IPS-11a (cell line): ENCODE measurements around the gene SGSM1.
"Not testable (repeated sequence)": the region's sequence is repeated elsewhere in the genome, so short reads cannot be mapped to it uniquely, and the experiment has no call there.

Experiments used
- H3K4me3 ChIP-seq: one replicate; pipeline ENCODE4 v1.5.1; 2013; ENCODE audit warnings: low read depth, low read length, control low read depth

SGSM1 gene

DNA sequence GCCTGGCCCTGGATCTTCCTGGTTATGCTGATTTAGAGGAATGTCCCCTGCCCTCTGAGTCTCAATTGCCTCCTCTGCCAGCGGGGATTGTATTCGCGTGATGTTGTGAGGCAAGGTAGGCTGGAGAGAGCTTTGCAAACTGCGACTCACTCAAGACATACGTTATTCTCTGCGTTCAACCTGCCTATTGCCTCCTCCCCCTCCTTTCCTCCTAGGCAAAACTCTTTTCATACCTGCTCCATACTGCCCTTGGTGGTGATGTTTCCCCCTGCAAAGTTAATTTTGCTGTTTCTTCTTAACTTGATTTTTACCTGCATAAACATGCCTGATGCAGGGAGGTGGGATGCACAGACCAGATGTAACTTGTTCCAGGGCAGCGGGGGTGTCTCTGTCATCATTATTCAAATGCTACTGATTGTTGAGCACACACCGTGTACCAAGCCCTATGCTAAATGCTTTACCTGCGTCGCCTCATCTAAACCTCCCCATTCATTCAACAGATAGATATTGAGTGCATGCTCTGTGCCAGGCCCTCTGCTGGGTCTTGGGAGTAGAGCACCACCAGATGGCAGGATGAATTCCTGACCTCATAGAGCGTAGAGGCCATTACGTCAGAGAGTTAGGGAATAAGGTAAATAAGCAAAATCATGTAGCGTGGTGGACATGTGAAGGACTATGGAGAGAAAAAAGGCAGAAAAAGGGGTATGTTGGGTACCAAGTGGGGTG is 29.0 kb downstream of the SGSM1 start:
- H3K4me3 ChIP-seq: no peak overlapping the region

DNA sequence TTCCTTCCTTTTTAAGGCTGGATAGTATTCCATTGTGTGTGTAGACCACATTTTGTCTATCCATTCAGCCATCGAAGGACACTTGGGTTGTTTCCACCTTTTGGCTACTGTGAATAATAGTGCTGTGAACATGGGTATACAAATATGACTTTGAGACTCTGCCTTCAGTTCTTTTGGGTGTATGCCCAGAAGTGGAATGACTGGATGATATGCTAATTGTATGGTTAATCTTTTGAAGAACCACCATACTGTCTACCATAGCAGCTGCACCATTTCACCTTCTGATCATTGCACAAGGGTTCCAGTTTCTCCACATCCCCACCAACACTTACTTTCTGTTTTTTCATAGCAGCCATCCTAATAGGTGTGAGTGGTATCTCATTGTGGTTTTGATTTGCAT is 30.3 kb downstream of the SGSM1 start:
- H3K4me3 ChIP-seq: no peak overlapping the region

DNA sequence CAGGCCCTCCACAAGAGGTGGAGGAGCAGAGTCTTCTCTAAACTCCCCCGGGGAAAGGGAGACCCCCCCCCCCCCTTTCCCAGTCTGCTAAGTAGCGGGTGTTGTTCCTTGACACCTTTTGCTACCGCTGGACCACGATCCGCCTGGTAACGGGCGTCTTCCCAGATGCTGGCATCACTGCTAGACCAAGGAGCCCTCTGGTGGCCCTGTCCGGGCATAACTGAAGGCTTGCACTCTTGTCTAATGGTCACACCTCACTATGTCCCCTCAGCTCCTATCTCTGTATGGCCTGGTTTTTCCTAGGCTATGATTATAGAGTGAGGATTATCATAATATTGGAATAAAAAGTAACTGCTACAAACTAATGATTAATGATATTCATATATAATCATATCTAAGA is 31.5 kb downstream of the SGSM1 start:
- H3K4me3 ChIP-seq: not testable (repeated sequence)

DNA sequence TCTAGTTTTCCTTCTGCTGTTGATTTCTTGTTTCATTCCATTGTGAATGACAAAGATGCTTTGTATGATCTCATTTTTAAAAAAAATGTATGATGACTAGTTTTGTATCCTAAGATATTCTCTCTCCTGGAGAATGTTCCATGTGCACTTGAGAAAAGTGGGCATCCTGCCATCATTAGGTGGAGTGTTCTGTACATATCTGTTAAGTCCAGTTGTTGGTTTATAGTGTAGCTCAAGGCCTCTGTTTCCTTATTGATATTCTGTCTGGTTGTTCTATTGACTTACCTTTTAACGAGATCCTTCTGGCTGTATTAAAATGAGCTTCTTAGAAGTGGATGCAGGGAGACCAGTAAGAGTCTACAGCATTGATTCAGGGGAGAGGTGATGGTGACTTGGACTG is 35.2 kb downstream of the SGSM1 start:
- H3K4me3 ChIP-seq: no peak overlapping the region

DNA sequence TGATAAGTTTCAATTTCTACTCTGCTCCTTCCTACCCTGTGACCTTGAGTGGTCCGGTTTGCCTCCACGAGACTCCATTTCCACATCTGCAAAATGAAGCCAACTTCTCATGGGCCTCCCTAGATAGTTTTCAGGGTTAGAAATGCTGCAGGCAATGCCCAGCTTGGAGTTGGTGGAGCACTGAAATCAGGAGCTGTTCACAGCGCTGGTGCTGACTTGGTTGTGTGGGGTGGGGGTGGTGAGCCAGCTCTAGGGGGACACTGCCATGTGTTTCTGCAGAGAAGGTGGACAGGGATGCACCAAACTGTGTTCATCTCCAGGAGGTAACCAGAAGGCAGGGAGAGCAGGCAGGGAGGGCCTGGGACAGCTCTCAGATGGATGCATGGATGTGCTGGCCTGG is 37.0 kb downstream of the SGSM1 start:
- H3K4me3 ChIP-seq: no peak overlapping the region

DNA sequence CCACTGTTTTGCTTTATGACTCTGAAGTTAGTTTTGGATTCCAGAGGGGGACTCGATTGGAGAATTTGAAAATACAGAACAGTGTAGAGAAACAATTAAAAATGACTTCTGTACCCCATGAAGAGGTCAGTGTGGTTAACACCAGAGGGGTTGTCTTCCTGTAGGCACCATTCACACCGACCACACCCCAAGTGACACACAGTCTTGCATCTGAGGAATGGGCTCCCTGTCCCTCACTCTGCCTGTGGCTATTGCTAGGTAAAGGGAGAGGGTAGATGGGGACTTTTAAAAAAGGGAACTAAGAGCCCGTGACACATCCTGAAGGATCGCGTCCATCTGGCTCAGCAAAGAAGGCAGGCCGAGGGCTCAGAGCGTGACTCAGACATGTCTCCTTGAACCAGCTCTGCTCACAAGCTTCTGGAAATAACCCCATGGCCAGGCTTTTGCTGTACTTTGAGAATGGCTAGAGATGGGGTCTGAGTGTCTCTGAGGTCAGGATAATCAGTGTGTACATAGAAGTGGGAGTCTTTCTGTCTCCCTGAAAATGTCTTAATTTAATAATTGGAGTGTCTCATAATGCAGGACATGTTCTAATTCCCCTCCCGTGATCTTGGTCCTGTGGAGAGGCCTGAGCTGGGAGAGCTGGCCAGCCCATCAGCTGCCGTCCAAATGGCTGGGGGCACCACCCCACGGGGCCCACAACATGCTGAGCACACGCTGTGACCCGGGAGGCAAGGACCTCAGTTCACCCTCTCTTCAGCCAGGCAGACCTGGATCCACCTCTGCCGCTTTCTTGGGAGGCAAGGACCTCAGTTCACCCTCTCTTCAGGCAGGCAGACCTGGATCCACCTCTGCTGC is 39.3 kb downstream of the SGSM1 start:
- no peak overlapping the region for H3K4me3 ChIP-seq

DNA sequence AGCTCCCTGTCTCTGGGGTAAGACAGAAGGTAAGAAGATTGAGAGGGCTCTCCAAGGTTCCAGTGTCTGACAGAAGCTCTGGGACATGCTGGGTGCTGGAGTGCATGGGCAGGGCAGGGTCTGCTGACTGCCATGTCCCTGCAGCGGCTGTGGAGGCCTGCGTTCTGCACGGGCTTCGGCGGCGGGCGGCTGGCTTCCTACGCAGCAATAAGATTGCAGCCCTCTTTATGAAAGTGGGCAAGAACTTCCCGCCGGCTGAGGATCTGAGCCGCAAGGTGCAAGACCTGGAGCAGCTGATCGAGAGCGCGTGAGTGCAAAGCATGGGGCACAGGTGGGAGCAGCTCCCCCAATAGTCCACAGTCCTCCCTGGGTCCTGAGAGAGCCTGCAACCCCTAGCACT is 41.5 kb downstream of the SGSM1 start:
- H3K4me3 ChIP-seq: no peak overlapping the region

DNA sequence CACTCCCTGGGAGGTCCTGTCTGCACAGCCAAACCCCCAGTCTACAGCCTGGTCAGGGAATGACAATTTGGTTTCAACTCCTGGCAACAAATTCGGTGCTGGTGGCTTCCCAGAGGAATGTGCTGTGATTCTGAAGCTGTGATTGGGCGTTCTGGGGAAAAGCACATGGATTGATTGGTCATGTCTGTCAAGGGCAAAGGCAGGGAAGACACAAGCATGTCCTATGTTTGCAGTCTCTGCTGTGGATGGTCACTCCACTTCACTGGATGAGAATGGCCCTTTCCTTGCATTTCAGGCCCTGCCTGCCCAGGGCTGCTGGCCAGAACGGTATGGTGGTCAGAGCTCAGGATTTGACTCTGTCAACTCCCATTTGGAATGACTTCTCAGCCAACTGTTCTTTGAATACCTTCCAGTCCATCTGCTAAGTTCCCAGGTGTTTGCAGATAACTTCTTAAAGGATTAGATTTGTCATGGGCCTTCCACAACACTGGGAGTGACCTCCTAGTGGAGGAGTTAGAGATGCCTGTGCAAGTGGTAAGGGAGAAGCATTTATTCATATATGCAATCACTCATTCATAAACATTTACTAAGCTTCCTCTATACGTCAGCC is 42.7 kb downstream of the SGSM1 start:
- H3K4me3 ChIP-seq: no peak overlapping the region

DNA sequence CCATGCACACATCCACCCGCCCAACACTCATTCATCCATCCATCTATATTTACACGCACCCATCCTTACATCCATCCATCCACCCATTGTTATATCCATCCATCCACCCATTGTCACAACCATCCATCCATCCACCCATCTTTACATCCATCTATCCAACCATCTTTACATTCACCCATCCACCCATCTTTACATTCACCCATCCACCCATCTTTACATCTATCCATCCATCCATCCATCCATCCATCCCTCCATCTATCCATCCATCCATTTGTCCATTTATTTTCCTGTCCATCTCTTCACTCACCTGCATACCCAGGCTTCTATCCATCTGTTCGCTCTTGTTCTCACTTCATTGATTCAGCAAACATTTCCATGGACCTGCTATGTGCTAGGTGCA is 49.8 kb downstream of the SGSM1 start:
- H3K4me3 ChIP-seq: no peak overlapping the region

DNA sequence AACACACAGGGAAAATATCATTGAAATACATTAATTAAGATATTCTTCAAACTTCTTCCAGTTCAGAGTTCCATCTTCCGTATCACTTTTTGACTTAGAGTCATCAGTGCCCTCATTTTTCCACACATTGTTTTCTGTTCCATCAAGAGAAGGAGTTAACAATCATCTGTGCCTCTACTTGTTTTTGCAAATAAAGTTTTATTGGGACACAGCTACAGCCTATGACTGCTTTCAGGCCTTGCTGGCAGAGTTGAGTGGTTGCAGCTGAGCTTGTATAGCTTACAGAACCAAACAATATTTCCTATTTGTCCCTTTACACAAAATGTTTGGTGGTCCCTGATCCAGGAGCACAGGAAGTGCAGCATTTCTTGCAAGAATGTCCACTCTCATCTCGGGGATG is 51.6 kb downstream of the SGSM1 start:
- H3K4me3 ChIP-seq: no peak overlapping the region

DNA sequence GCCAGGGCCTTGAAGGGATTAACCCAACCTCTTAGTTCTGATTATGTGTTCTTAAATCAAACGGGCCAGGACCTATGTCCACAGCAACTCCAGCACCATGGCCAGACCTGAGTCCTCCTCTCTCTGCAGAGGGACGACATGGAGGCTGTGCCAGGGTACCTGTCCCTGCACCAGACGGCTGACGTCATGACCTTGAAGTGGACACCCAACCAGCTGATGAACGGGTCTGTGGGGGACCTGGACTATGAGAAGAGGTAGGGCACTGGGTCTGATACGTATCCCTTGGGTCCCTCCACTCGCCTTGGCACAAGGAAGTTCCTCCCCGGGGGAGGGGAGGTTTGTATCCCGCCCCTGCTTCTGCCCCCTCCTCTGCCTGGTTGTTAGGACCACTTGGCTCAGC is 53.6 kb downstream of the SGSM1 start:
- H3K4me3 ChIP-seq: no peak overlapping the region

DNA sequence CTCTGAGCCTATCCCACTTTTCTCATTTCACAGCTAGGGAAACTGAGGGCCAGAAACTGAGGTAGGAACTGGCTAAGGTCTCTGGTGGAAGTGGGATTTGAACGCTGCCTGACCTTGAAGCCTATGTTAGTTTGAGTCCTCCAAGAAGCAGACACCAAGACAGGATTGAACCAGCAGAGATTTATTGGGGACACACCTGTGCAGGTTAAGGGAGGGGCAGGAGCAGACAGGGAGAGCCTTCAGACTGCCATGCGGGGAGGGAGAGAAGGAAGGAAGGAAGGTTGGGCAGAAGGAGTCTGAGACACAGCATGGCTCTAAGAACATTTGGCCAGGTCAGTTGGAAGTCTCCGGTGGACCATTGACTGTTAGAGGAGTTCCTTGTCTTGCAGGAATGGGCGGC is 59.5 kb downstream of the SGSM1 start:
- H3K4me3 ChIP-seq: no peak overlapping the region

DNA sequence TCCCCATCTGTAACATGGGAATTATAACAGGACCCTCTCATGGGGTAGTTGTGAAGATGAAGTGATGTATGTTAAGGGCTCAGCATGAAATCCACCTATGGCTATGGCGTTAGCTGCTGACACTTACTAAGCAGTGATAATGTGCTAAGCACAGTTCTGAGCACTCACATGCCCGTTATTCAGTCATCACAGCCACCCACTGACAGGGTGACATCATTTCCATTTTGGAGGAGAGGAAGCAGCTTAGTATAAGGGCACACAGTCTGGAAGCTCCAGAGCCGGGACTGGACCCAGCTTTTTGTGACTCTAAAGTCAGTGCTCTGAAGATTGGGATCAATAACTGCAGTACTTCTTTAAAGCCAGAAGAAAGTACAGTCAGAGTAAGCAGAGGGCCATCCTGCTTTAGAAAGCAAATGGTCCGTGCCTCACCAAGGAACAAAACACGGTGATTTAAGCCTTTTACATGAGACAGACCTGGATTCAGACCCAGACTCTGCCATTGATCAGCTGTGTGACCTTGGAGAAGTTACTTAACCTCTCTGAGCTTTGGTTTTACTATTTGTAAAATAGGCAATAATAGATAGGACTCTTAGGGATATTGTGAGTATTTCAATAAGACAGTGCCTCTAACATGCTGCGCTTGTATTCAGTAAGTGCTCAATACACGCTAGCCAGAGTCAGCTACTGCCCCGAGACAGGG is 61.5 kb downstream of the SGSM1 start:
- H3K4me3 ChIP-seq: no peak overlapping the region

DNA sequence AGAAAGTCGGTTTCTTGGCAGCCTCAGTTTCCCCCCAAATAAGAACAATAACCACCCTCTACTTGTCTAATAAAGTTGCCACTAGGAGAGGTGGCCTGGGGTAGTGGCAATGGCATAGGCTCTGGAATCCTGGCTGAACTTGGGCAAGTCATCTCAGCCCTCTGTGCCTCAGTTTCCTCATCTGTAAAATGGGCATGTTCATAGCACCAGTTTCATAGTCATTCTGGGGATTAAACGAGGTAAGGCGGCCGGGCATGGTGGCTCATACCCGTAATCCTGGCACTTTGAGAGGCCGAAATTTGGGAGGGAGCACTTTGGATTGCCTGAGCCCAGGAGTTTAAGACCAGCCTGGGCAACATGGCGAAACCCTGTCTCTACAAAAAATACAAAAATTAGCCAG is 63.0 kb downstream of the SGSM1 start:
- H3K4me3 ChIP-seq: no peak overlapping the region

DNA sequence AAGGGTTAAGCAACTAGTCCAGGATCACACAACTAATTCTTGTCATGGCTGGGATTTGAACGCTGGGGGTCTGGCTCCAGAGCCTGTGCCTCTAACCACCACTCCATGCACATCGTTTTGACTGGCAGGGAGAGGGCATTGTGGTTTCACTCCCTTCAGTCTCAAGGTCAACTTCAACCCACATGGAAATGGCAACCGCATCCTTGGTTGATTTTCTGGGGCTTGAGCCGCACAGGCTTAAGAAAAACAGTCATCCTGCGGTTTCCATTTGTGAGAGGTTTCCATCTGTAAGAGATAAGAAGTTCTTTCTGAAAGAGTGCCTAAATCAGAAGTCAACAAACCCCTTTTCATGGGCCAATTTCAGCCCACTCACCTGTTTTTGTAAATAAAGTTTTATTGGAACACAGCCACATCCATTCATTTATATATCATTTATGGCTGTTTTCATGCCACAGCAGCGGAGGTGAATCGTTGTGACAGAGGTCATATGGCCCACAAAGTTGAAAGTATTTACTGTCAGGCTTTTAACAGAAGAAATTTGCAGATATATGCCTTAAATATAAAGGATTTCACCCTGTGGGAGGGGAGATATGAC is 65.7 kb downstream of the SGSM1 start:
- H3K4me3 ChIP-seq: no peak overlapping the region

DNA sequence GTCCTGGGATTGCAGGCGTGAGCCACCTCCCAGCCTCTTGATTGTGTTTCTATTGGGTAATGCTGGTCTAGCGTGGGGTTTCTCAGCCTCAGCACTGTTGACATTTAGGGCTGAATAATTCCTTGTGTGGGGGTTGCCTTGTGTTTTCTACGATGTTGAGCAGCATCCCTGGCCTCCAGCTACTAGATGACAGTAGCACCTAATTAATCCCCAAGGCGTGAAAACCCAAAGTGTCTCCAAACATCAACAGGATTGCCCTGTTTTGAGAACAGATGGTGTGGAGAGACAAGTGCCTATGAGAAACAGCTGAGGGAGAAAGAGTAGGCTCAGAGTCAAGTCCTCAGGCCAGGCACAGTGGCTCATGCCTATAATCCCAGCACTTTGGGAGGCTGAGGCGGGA is 67.2 kb downstream of the SGSM1 start:
- H3K4me3 ChIP-seq: no peak overlapping the region

DNA sequence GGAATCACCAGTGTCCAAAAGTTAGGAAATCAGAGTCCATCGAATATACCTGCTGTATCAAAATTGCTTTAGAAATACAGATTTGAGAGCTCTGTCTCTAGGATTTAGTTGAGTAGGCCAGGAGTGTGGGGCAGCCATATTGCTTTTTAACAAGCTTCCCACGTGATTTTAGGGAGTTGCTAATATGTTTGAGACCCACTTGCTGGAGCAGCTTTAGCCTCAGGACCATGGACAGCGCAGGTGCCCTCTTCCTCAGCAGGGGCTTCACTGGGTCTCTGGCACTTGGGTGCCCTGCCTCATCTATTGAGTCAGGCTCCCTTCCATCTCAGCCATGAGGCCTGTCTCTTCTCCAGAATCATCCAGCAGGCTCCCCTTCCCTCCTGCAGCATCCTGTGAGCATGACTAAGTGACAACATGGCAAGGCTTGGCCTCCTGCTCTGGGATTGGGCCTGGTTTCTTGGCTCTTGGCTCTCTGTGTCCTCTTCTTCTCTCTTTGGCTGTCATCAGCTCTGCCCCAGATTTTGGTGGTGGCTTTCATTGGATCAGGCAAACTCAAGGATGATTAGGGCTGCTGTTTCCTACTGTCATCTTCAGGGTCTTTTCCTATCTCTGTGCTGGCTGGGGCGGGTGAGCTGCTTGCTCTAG is 70.0 kb downstream of the SGSM1 start:
- no peak overlapping the region for H3K4me3 ChIP-seq

DNA sequence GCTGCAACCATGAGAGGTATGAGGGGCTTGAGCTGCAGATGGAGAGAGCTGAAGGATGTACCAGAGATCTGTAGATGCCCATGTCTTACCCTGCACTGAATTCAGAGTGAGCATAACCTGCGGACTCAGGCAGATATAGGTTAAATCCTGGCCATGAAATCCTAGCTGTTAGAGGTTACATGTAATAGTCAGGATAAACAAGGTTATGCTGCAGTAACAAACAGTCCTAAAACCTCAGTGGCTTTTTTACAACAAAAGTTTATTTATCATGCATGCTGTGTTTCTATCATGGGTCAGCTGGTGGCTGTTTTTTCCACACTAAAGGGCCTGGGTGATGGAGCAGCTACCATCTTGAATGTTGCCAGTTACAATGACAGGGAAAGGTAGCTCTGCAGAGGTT is 70.7 kb downstream of the SGSM1 start:
- no peak overlapping the region for H3K4me3 ChIP-seq

DNA sequence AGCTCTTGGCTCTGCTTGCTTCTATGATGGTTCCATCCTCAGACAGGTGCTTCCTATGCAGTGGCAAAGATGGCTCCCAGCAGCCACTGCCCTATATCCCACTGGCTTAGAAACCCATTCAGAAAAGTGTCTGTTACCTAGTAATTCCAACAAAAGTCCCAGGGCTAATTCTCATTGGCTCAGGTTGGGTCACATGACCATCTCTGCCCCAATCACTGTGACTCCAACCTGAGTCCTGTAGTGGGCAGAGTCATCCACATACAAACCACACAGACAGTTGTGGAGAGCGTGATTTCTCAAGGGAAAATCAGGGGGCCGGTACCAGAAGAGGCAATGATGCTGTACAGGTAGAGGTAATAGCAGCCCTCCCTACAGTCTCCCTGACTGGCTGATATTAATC is 73.0 kb downstream of the SGSM1 start:
- H3K4me3 ChIP-seq: no peak overlapping the region

DNA sequence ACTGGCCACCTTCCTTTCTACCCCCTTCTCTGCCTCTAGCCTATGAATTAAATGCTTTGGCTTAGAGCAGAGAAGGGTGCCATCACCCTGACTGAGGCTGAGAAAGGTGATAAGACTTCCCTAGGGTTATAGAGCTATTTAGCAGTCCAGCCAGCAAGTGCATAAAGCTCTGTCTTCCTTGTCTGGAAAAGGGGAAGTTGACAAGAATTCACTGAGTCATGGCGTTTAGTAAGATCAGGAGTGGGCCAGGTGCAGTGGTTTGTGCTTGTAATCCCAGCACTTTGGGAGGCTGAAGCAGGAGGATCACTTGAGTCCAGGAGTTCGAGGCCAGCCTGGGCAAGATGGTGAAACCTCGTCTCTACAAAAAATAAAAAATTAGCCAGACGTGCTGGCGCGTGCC is 77.4 kb downstream of the SGSM1 start:
- no peak overlapping the region for H3K4me3 ChIP-seq

DNA sequence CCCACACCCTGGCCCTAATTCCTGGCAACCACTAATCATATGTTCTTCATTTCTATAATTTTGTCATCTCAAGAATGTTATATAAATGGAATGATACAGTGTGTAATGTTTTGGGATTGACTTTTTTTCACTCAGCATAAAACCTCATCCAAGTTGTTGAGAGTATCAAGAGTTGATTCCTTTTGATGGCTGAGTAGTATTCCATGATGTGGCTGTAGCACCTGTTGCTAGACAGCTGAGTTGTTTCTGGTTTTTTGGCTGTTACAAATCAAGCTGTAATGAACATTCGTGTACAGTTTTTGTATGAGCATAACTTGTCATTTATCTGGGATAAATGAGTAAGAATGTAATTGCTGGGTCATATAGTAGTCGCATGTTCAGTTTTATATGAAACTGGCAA is 81.2 kb downstream of the SGSM1 start:
- no peak overlapping the region for H3K4me3 ChIP-seq
